Measurements from ENCODE around the gene NLRC5.

DNA sequence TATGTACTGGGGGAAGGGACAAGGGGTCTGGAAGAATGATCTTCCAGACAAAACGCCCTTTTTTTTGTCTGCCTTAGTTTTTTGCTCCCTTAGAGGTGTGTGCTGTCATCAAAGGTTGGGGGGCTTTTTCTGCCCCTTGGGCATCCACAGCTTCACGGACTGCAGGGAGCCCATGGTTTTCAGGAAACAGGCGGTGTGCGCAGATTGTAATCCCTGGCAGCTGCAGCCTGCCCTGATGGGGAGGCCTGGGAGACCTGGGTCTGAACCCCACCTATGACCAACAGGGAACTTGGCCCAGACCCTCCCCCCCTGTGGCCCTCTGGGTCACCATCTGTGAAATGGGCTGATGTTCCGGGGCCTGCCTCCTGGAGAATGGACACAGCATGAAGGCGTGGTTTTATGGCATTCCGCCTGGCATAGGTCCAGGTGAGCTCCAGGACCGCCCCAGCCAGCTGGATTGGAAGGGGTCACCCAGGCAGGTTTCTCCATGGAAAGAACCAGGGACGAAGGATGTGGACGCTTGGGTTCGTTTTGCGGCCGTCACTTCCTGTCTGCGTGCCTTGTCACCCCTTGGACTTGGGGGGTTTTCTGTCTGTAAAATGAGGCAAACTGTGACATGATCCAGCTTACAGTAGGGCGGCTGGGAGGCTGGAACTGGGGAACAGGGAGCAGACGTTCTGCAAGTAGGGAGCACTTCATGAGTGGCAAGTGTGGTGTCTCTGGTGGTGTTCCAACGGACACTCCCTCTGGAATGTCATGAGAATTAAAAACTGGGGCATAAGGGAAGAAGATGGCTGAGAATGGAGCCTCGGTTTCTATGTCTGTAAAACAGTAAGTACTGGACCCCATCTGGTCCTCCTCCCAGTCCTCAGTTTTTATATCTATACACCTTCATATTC, 104.6 kb downstream of the NLRC5 start:
- TF ChIP-seq, protein P1, sequence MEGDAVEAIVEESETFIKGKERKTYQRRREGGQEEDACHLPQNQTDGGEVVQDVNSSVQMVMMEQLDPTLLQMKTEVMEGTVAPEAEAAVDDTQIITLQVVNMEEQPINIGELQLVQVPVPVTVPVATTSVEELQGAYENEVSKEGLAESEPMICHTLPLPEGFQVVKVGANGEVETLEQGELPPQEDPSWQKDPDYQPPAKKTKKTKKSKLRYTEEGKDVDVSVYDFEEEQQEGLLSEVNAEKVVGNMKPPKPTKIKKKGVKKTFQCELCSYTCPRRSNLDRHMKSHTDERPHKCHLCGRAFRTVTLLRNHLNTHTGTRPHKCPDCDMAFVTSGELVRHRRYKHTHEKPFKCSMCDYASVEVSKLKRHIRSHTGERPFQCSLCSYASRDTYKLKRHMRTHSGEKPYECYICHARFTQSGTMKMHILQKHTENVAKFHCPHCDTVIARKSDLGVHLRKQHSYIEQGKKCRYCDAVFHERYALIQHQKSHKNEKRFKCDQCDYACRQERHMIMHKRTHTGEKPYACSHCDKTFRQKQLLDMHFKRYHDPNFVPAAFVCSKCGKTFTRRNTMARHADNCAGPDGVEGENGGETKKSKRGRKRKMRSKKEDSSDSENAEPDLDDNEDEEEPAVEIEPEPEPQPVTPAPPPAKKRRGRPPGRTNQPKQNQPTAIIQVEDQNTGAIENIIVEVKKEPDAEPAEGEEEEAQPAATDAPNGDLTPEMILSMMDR (IDR thresholded peaks at IDR 0.05; ENCODE audit: insufficient read depth, low read depth, low read length): no peak
- no peak for TF ChIP-seq EZH2 (IDR thresholded peaks at IDR 0.05; ENCODE audit: insufficient read depth, low read length)
